Gastrocnemius medialis (tissue), 4 donors: Measurements from ENCODE around the gene CCDC187. TPM values are rescaled to one million over a fixed set of nuclear protein-coding genes. Genes with fewer than 3 reads are reported as not detected.

Experiments
- ATAC-seq, 2 donors: fragments of 150-250 bp; one replicate each; pipeline ENCODE4 v1.9.1; 2016
- DNase-seq, 2 donors: peaks; one replicate each; pipeline ENCODE4 v3.0.0-alpha.2; 2019
- H3K27ac ChIP-seq, 4 donors: fragments of 200-600 bp; sonication (generic); 1 replicate in 1 of 4; 2 replicates in 3 of 4; pipeline ENCODE4 v1.5.1; 2016 to 2018; ENCODE audit warnings: mild to moderate bottlenecking in 2 of 4, moderate library complexity in 1 of 4
- H3K27me3 ChIP-seq, 3 donors: fragments of 200-600 bp; sonication (generic) in 2 of 3; 1 replicate in 1 of 3; 2 replicates in 2 of 3; pipeline versions ENCODE4 v1.5.1 to v1.6.0; 2016 to 2019; ENCODE audit warnings: mild to moderate bottlenecking in 1 of 3, moderate library complexity in 1 of 3
- H3K36me3 ChIP-seq, 2 donors: fragments of 200-600 bp; sonication (generic) in 1 of 2; one replicate each; pipeline ENCODE4 v1.5.1; 2017 to 2018
- H3K4me1 ChIP-seq, 2 donors: fragments of 200-600 bp; sonication (generic) in 1 of 2; one replicate each; pipeline ENCODE4 v1.5.1; 2016 to 2017; ENCODE audit warnings: mild to moderate bottlenecking in 2 of 2
- H3K4me3 ChIP-seq, 4 donors: fragments of 200-600 bp; sonication (generic) in 3 of 4; 1 replicate in 1 of 4; 2 replicates in 3 of 4; pipeline ENCODE4 v1.5.1; 2016 to 2019; ENCODE audit warnings: mild to moderate bottlenecking in 2 of 4
- H3K9me3 ChIP-seq, 3 donors: fragments of 200-600 bp; sonication (generic) in 2 of 3; 1 replicate in 1 of 3; 2 replicates in 2 of 3; pipeline ENCODE4 v1.5.1; 2016 to 2019
- CTCF ChIP-seq, 5 experiments: fragments of 450-650 bp in 3 of 5; fragments of 200-600 bp in 2 of 5; sonication (generic) in 2 of 5; IDR thresholded peaks in 4 of 5; conservative IDR thresholded peaks in 1 of 5; 1 replicate in 4 of 5; 2 replicates in 1 of 5; pipeline ENCODE4 v1.5.1; 2016 to 2019; ENCODE audit warnings: antibody characterized with exemption in 5 of 5, mild to moderate bottlenecking in 3 of 5, moderate library complexity in 3 of 5
- POLR2A ChIP-seq, 2 donors: fragments of 450-650 bp; IDR thresholded peaks; one replicate each; pipeline ENCODE4 v1.6.1; 2017; ENCODE audit warnings: antibody characterized with exemption in 2 of 2, mild to moderate bottlenecking in 2 of 2, moderate library complexity in 2 of 2
- in situ Hi-C, 4 donors: fragments of 200-750 bp; cut with MboI; loops; one replicate each; pipeline versions ENCODE4 v1.15.0 to v1.8.0; 2017; ENCODE audit warnings: low sequenced_read_pairs in 4 of 4
- intact Hi-C: fragments of 100-400 bp; cut with DNase I; formaldehyde crosslinking; loops from one replicate; pipeline ENCODE4 v1.15.1; 2023; ENCODE audit warnings: low total_unique reads
- total RNA-seq, 4 donors: library from RNA; depleted of rRNA; stranded (reverse); fragments of >200 nt; gene quantifications; one replicate each; pipeline versions ENCODE4 v1.1.0 to v1.2.3, GENCODE V29; 2016

CCDC187 gene
- total RNA-seq, 4 donors from 2014 or later = not detected

- H3K27ac ChIP-seq = peak overlapping the region in 2 of 4 donors; percentile 25 to 39
- H3K36me3 ChIP-seq = no peaks in the 10 kb centered on the region
- peak overlapping the region in 3 of 4 donors; percentile 35 to 57 (median 53) for H3K4me3 ChIP-seq
- in situ Hi-C loops (no loop called here), intact Hi-C loops (no loop called here)
- TF ChIP-seq POLR2A (IDR thresholded peaks at IDR 0.05) = no peak
- TF ChIP-seq CTCF (IDR thresholded peaks at IDR 0.05 in 4 of 5, conservative IDR thresholded peaks at IDR 0.05 in 1 of 5) = no peak
- H3K9me3 ChIP-seq = no peaks in the 10 kb centered on the region
- peaks cover 0 to 11% of the 10 kb centered on the region in 2 donors for H3K4me1 ChIP-seq
- peaks cover 6 to 24% (median 23%) of the 10 kb centered on the region in 3 donors for H3K27me3 ChIP-seq
- DNase-seq = no peak
- no peak for ATAC-seq
These were observed 22.9 kb upstream of the CCDC187 start for GRCh38 chr9:136326761-136327303.

- ATAC-seq = no peak
- no peak for DNase-seq
- intact Hi-C loops = no loop called here
- in situ Hi-C loops = no loop called here
- H3K4me1 ChIP-seq = peaks cover 0 to 11% of the 10 kb centered on the region in 2 donors
- H3K36me3 ChIP-seq = no peaks in the 10 kb centered on the region
- H3K27ac ChIP-seq = peak overlapping the region in 2 of 4 donors; percentile 10 to 25
- no peak overlapping the region for H3K4me3 ChIP-seq
- peaks cover 6 to 29% (median 24%) of the 10 kb centered on the region in 3 donors for H3K27me3 ChIP-seq
- H3K9me3 ChIP-seq = no peaks in the 10 kb centered on the region
- no peak for TF ChIP-seq CTCF (IDR thresholded peaks at IDR 0.05 in 4 of 5, conservative IDR thresholded peaks at IDR 0.05 in 1 of 5)
These were observed 22.3 kb upstream of the CCDC187 start for GRCh38 chr9:136326061-136326760.

- Histone ChIP-seq H3K9me3 (no peaks in the 10 kb centered on the region), H3K27ac (no peak overlapping the region), H3K27me3 (peaks cover 6 to 31% (median 24%) of the 10 kb centered on the region in 3 donors), H3K4me1 (peaks cover 0 to 11% of the 10 kb centered on the region in 2 donors), H3K36me3 (no peaks in the 10 kb centered on the region), H3K4me3 (no peak overlapping the region)
- TF ChIP-seq CTCF (IDR thresholded peaks at IDR 0.05 in 4 of 5, conservative IDR thresholded peaks at IDR 0.05 in 1 of 5) (no peak), POLR2A (IDR thresholded peaks at IDR 0.05) (no peak)
- intact Hi-C loops (no loop called here), in situ Hi-C loops (no loop called here)
- no peak for DNase-seq
- ATAC-seq = no peak
These were observed 21.5 kb upstream of the CCDC187 start for GRCh38 chr9:136325358-136325757.

GRCh38 chr9:136324501-136325300 is 20.8 kb upstream of the CCDC187 start:
- peaks cover 0 to 11% of the 10 kb centered on the region in 2 donors for H3K4me1 ChIP-seq
- in situ Hi-C loops = no loop called here
- intact Hi-C loops = no loop called here

More at GRCh38 chr9:136324501-136325300, 20.8 kb upstream of the CCDC187 start:
- Histone ChIP-seq H3K4me3 (no peak overlapping the region), H3K27ac (no peak overlapping the region), H3K9me3 (no peaks in the 10 kb centered on the region), H3K27me3 (peaks cover 6 to 31% (median 24%) of the 10 kb centered on the region in 3 donors), H3K36me3 (no peaks in the 10 kb centered on the region)
- ATAC-seq = no peak
- DNase-seq = no peak
- no peak for TF ChIP-seq CTCF (IDR thresholded peaks at IDR 0.05 in 4 of 5, conservative IDR thresholded peaks at IDR 0.05 in 1 of 5)
- TF ChIP-seq POLR2A (IDR thresholded peaks at IDR 0.05) = no peak
